ENCODE measurements around the gene PISD.
"Not testable (repeated sequence)": the region's sequence is repeated elsewhere in the genome, so short reads cannot be mapped to it uniquely, and the experiment has no call there.

PISD gene

GRCh38 chr22:31674219-31674618 is 12.2 kb upstream of the PISD start:
- not testable (repeated sequence) for H3K9me3 Mint-ChIP-seq
- peaks cover 4 to 21% of the 10 kb centered on the region in 2 donors for H3K36me3 Mint-ChIP-seq

GRCh38 chr22:31668849-31669248 is 6.8 kb upstream of the PISD start:
- H3K36me3 Mint-ChIP-seq; H3K27me3 Mint-ChIP-seq; H3K27ac Mint-ChIP-seq; H3K4me3 Mint-ChIP-seq; H3K9me3 Mint-ChIP-seq; DNase-seq; ATAC-seq (replicated peaks): not testable (repeated sequence)
- peaks cover 2 to 13% of the 10 kb centered on the region in 2 donors for H3K4me1 Mint-ChIP-seq

More at GRCh38 chr22:31674219-31674618, 12.2 kb upstream of the PISD start:
- not testable (repeated sequence) for DNase-seq, H3K4me3 Mint-ChIP-seq, H3K27me3 Mint-ChIP-seq
- peak in 1 of 2 donors; percentile 24 for ATAC-seq (replicated peaks)
- Mint-ChIP-seq H3K4me1 (peaks cover 16 to 28% of the 10 kb centered on the region in 2 donors), H3K27ac (peak overlapping the region; percentile 59)

- H3K36me3 Mint-ChIP-seq = peaks cover 7 to 19% of the 10 kb centered on the region in 2 donors
- H3K27me3 Mint-ChIP-seq = no peaks in the 10 kb centered on the region
- DNase-seq (no peak), ATAC-seq (replicated peaks) (no peak)
- H3K27ac Mint-ChIP-seq = peak overlapping the region; percentile 96
- no peaks in the 10 kb centered on the region for H3K9me3 Mint-ChIP-seq
- peak overlapping the region; percentile 88 to 94 for H3K4me3 Mint-ChIP-seq
- peaks cover 16 to 22% of the 10 kb centered on the region in 2 donors for H3K4me1 Mint-ChIP-seq
Observed at GRCh38 chr22:31662668-31663037, 638 bp upstream of the PISD start.

- not testable (repeated sequence) for H3K27me3 Mint-ChIP-seq, DNase-seq, H3K9me3 Mint-ChIP-seq
- Mint-ChIP-seq H3K4me1 (peaks cover 18 to 22% of the 10 kb centered on the region in 2 donors), H3K4me3 (peak overlapping the region; percentile 88 to 94), H3K36me3 (peaks cover 7 to 23% of the 10 kb centered on the region in 2 donors), H3K27ac (peak overlapping the region; percentile 96)
- ATAC-seq (replicated peaks) = peak; percentile 44 to 62
Observed at GRCh38 chr22:31660860-31661341, 1.1 kb downstream of the PISD start.

- DNase-seq = no peak
- no peak for ATAC-seq (replicated peaks)
- H3K4me1 Mint-ChIP-seq = peaks cover 19 to 21% of the 10 kb centered on the region in 2 donors
- H3K27me3 Mint-ChIP-seq = no peaks in the 10 kb centered on the region
- no peak overlapping the region for H3K27ac Mint-ChIP-seq
- no peaks in the 10 kb centered on the region for H3K9me3 Mint-ChIP-seq
- no peak overlapping the region for H3K4me3 Mint-ChIP-seq
- peaks cover 10 to 26% of the 10 kb centered on the region in 2 donors for H3K36me3 Mint-ChIP-seq
Observed at GRCh38 chr22:31659246-31659645, 2.8 kb downstream of the PISD start.

GRCh38 chr22:31654408-31654807 is 7.6 kb downstream of the PISD start:
- no peaks in the 10 kb centered on the region for H3K27me3 Mint-ChIP-seq
- H3K36me3 Mint-ChIP-seq = peaks cover 14 to 25% of the 10 kb centered on the region in 2 donors
- H3K27ac Mint-ChIP-seq = no peak overlapping the region
- peak overlapping the region in 1 of 2 donors; percentile 2 for H3K4me3 Mint-ChIP-seq
- no peaks in the 10 kb centered on the region for H3K9me3 Mint-ChIP-seq
- peaks cover 31 to 45% of the 10 kb centered on the region in 2 donors for H3K4me1 Mint-ChIP-seq
- ATAC-seq (replicated peaks) = no peak
- no peak for DNase-seq

GRCh38 chr22:31653944-31654343 is 8.1 kb downstream of the PISD start:
- H3K27me3 Mint-ChIP-seq = no peaks in the 10 kb centered on the region
- H3K27ac Mint-ChIP-seq = peak overlapping the region; percentile 0
- DNase-seq (no peak), ATAC-seq (replicated peaks) (no peak)
- H3K36me3 Mint-ChIP-seq = peaks cover 16 to 25% of the 10 kb centered on the region in 2 donors
- H3K4me3 Mint-ChIP-seq = peak overlapping the region in 1 of 2 donors; percentile 2
- peaks cover 29 to 45% of the 10 kb centered on the region in 2 donors for H3K4me1 Mint-ChIP-seq
- no peaks in the 10 kb centered on the region for H3K9me3 Mint-ChIP-seq

- H3K36me3 Mint-ChIP-seq = peaks cover 18 to 26% of the 10 kb centered on the region in 2 donors
- no peaks in the 10 kb centered on the region for H3K27me3 Mint-ChIP-seq
- peaks cover 30 to 45% of the 10 kb centered on the region in 2 donors for H3K4me1 Mint-ChIP-seq
- ATAC-seq (replicated peaks) = no peak
- peak overlapping the region; percentile 39 for H3K27ac Mint-ChIP-seq
- no peak overlapping the region for H3K4me3 Mint-ChIP-seq
- no peak for DNase-seq
- no peaks in the 10 kb centered on the region for H3K9me3 Mint-ChIP-seq
Observed at GRCh38 chr22:31652911-31653684, 8.9 kb downstream of the PISD start.

- ATAC-seq (replicated peaks) (peak in 1 of 2 donors; percentile 46), DNase-seq (no peak)
- H3K4me1 Mint-ChIP-seq = peaks cover 32 to 50% of the 10 kb centered on the region in 2 donors
- H3K36me3 Mint-ChIP-seq = peaks cover 15 to 29% of the 10 kb centered on the region in 2 donors
- no peaks in the 10 kb centered on the region for H3K9me3 Mint-ChIP-seq
- H3K4me3 Mint-ChIP-seq = no peak overlapping the region
- H3K27me3 Mint-ChIP-seq = no peaks in the 10 kb centered on the region
- H3K27ac Mint-ChIP-seq = no peak overlapping the region
Observed at GRCh38 chr22:31652088-31652487, 9.9 kb downstream of the PISD start.

- no peak for DNase-seq
- H3K36me3 Mint-ChIP-seq = peaks cover 18 to 32% of the 10 kb centered on the region in 2 donors
- peak overlapping the region; percentile 77 for H3K27ac Mint-ChIP-seq
- H3K9me3 Mint-ChIP-seq = no peaks in the 10 kb centered on the region
- H3K4me3 Mint-ChIP-seq = peak overlapping the region in 1 of 2 donors; percentile 16
- no peaks in the 10 kb centered on the region for H3K27me3 Mint-ChIP-seq
- ATAC-seq (replicated peaks) = peak; percentile 54 to 63
- peaks cover 35 to 54% of the 10 kb centered on the region in 2 donors for H3K4me1 Mint-ChIP-seq
Observed at GRCh38 chr22:31651664-31652063, 10.4 kb downstream of the PISD start.

- ATAC-seq (replicated peaks) (peak in 1 of 2 donors; percentile 17), DNase-seq (no peak)
- no peaks in the 10 kb centered on the region for H3K27me3 Mint-ChIP-seq
- peaks cover 42 to 64% of the 10 kb centered on the region in 2 donors for H3K4me1 Mint-ChIP-seq
- H3K9me3 Mint-ChIP-seq = no peaks in the 10 kb centered on the region
- peaks cover 23 to 37% of the 10 kb centered on the region in 2 donors for H3K36me3 Mint-ChIP-seq
- H3K27ac Mint-ChIP-seq = peak overlapping the region; percentile 1
- no peak overlapping the region for H3K4me3 Mint-ChIP-seq
Observed at GRCh38 chr22:31650391-31650790, 11.6 kb downstream of the PISD start.

GRCh38 chr22:31647523-31648320 is 14.3 kb downstream of the PISD start:
- Mint-ChIP-seq H3K9me3 (no peaks in the 10 kb centered on the region), H3K4me1 (peaks cover 26 to 45% of the 10 kb centered on the region in 2 donors), H3K36me3 (peaks cover 17 to 29% of the 10 kb centered on the region in 2 donors), H3K27me3 (no peaks in the 10 kb centered on the region), H3K4me3 (no peak overlapping the region), H3K27ac (no peak overlapping the region)
- DNase-seq = no peak
- no peak for ATAC-seq (replicated peaks)

- ATAC-seq (replicated peaks) (no peak), DNase-seq (no peak)
- no peaks in the 10 kb centered on the region for H3K27me3 Mint-ChIP-seq
- H3K4me1 Mint-ChIP-seq = peaks cover 26 to 41% of the 10 kb centered on the region in 2 donors
- H3K4me3 Mint-ChIP-seq = no peak overlapping the region
- H3K9me3 Mint-ChIP-seq = no peaks in the 10 kb centered on the region
- peaks cover 17 to 32% of the 10 kb centered on the region in 2 donors for H3K36me3 Mint-ChIP-seq
- H3K27ac Mint-ChIP-seq = peak overlapping the region; percentile 83
Observed at GRCh38 chr22:31647066-31647465, 14.9 kb downstream of the PISD start.

Measured in stimulated activated naive B cell treated with anti-CD40 and anti-IgM and Interleukin-4, amounts not matched to agents 10 μg/mL and 1 μg/mL and 100 μg/mL, for 72 hours (primary cell).